K562 treated with DMSO at 1 percent for 48 hours (cell line): Measurements from ENCODE around the gene EEFSEC. TPM values are rescaled to one million over a fixed set of nuclear protein-coding genes. Genes with fewer than 3 reads are reported as not detected.

ENCODE experiments used
- total RNA-seq: library from RNA; unstranded; fragments of 300-600 nt; gene quantifications from 2 replicates; pipeline ENCODE4 v1.2.3, GENCODE V29; 2022; ENCODE audit warnings: low replicate concordance; ENCODE audit errors: extremely low read depth

Gene EEFSEC
- total RNA-seq: not detected in 2 replicates

GRCh38 chr3:128153156-128154041 lies at the start of gene EEFSEC:
Gene EEFSEC (plus strand): TSS chr3:128153481. CDS start chr3:128153508, 27 bp downstream.

GRCh38 chr3:128123538-128124368 lies 29.5 kb upstream of the EEFSEC start, which contains the start of gene RUVBL1:
Gene RUVBL1 (minus strand): TSS chr3:128123812. CDS start chr3:128123724, 88 bp downstream.

Other genes with a start within 250 kb of the EEFSEC start
- not detected in 2 replicates for gene KBTBD12, start 238.2 kb upstream of the EEFSEC start, total RNA-seq
- gene SEC61A1, start 101.0 kb upstream of the EEFSEC start, total RNA-seq: not detected in 2 replicates
- not detected in 2 replicates for gene RUVBL1, start 29.7 kb upstream of the EEFSEC start, total RNA-seq